GM12878 (cell line): ENCODE results near the gene CLIP1.

Source experiments
- EP300 ChIP-seq, 2 experiments: fragments of 150-350 bp in 1 of 2; IDR thresholded peaks; 2 replicates each; pipeline ENCODE4 v1.6.1; 2011 to 2012; ENCODE audit warnings: low read depth in 2 of 2, low read length in 2 of 2, borderline replicate concordance in 1 of 2, improper control_type of control experiment in 1 of 2, inconsistent platforms in 1 of 2; ENCODE audit not compliant: control insufficient read depth in 1 of 2
- FOS ChIP-seq: IDR thresholded peaks from 3 replicates; pipeline ENCODE4 v1.6.1; 2011; ENCODE audit warnings: borderline replicate concordance; ENCODE audit not compliant: insufficient read length; ENCODE audit errors: extremely low read depth
- HDAC6 ChIP-seq: fragments of 200-600 bp; sonication (generic); IDR thresholded peaks from one replicate; pipeline ENCODE4 v1.8.0; 2017; ENCODE audit warnings: antibody characterized with exemption; ENCODE audit not compliant: unreplicated experiment
- MEF2A ChIP-seq: IDR thresholded peaks from 2 replicates; pipeline ENCODE4 v1.6.1; 2011; ENCODE audit warnings: low read depth, mild to moderate bottlenecking, low read length, moderate library complexity; ENCODE audit not compliant: insufficient read depth
- NFIC ChIP-seq: IDR thresholded peaks from 2 replicates; pipeline ENCODE4 v1.6.1; 2012; ENCODE audit warnings: low read depth, mild to moderate bottlenecking, inconsistent platforms, low read length, moderate library complexity
- NFYA ChIP-seq: IDR thresholded peaks from 2 replicates; pipeline ENCODE4 v1.6.1; 2011; ENCODE audit warnings: low read depth, mild to moderate bottlenecking, low read length, improper control_type of control experiment, borderline replicate concordance
- POLR2A ChIP-seq: IDR thresholded peaks from 2 replicates; pipeline ENCODE4 v1.6.1; 2011; ENCODE audit warnings: low read depth, mild to moderate bottlenecking, low read length
- YBX1 ChIP-seq: fragments of 450-650 bp; IDR thresholded peaks from 2 replicates; pipeline ENCODE4 v1.6.1; 2016; ENCODE audit warnings: antibody characterized with exemption
- TF ChIP-seq, protein P1 (sequence below): IDR thresholded peaks from 2 replicates; pipeline ENCODE4 v1.6.1; 2011; ENCODE audit warnings: mild to moderate bottlenecking, low read depth, low read length, moderate library complexity; ENCODE audit not compliant: insufficient replicate concordance
- TF ChIP-seq, protein P2 (sequence below), 3 experiments: IDR thresholded peaks in 2 of 3; conservative IDR thresholded peaks in 1 of 3; 2 replicates each; pipeline ENCODE4 v1.5.1; 2011; ENCODE audit warnings: low read depth in 3 of 3, low read length in 3 of 3, mild to moderate bottlenecking in 3 of 3, control low read depth in 2 of 3, moderate library complexity in 2 of 3, inconsistent platforms in 1 of 3, mixed read lengths in 1 of 3; ENCODE audit not compliant: control insufficient read depth in 2 of 3, insufficient read depth in 1 of 3; ENCODE audit errors: extremely low read depth in 1 of 3
- TF ChIP-seq, protein P3 (sequence below): IDR thresholded peaks from 2 replicates; pipeline ENCODE4 v1.6.1; 2012; ENCODE audit warnings: low read depth, low read length, improper control_type of control experiment
- TF ChIP-seq, protein P4 (sequence below): IDR thresholded peaks from 2 replicates; pipeline ENCODE4 v1.6.1; 2012; ENCODE audit warnings: low read depth, low read length, improper control_type of control experiment
- TF ChIP-seq, protein P5 (sequence below): fragments of 450-650 bp; formaldehyde crosslinking; IDR thresholded peaks from 2 replicates; pipeline ENCODE4 v1.5.0; 2022; ENCODE audit warnings: mild to moderate bottlenecking, missing genetic modification characterization

DNA sequence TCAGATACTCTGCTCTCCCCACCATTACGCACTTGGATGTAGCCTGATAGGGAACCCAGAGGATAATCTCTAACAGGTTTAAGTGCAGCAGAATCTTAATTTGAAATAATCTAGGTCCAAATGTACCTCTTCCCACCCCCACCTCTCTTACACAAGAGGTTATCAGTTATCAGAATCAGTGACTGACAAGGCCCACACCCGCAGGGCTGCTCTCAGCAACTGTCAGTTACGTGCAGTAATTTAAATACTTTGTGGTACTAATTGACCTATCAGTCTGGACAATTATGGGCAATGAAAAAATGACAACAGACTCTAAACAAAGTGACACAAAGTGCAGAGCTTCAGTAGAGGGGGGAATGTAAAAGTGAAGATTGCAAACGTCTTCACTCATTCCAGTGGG is 74.0 kb downstream of the CLIP1 start:
- TF ChIP-seq, protein P1, sequence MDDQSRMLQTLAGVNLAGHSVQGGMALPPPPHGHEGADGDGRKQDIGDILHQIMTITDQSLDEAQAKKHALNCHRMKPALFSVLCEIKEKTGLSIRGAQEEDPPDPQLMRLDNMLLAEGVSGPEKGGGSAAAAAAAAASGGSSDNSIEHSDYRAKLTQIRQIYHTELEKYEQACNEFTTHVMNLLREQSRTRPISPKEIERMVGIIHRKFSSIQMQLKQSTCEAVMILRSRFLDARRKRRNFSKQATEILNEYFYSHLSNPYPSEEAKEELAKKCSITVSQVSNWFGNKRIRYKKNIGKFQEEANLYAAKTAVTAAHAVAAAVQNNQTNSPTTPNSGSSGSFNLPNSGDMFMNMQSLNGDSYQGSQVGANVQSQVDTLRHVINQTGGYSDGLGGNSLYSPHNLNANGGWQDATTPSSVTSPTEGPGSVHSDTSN = no peak
- TF ChIP-seq, protein P2, sequence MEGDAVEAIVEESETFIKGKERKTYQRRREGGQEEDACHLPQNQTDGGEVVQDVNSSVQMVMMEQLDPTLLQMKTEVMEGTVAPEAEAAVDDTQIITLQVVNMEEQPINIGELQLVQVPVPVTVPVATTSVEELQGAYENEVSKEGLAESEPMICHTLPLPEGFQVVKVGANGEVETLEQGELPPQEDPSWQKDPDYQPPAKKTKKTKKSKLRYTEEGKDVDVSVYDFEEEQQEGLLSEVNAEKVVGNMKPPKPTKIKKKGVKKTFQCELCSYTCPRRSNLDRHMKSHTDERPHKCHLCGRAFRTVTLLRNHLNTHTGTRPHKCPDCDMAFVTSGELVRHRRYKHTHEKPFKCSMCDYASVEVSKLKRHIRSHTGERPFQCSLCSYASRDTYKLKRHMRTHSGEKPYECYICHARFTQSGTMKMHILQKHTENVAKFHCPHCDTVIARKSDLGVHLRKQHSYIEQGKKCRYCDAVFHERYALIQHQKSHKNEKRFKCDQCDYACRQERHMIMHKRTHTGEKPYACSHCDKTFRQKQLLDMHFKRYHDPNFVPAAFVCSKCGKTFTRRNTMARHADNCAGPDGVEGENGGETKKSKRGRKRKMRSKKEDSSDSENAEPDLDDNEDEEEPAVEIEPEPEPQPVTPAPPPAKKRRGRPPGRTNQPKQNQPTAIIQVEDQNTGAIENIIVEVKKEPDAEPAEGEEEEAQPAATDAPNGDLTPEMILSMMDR (IDR thresholded peaks at IDR 0.05 in 2 of 3, conservative IDR thresholded peaks at IDR 0.05 in 1 of 3; ENCODE audit: control insufficient read depth in 2 of 3, extremely low read depth in 1 of 3, insufficient read depth in 1 of 3, low read depth in 3 of 3, low read length in 3 of 3) = no peak
- TF ChIP-seq HDAC6 = no peak
- TF ChIP-seq, protein P3, sequence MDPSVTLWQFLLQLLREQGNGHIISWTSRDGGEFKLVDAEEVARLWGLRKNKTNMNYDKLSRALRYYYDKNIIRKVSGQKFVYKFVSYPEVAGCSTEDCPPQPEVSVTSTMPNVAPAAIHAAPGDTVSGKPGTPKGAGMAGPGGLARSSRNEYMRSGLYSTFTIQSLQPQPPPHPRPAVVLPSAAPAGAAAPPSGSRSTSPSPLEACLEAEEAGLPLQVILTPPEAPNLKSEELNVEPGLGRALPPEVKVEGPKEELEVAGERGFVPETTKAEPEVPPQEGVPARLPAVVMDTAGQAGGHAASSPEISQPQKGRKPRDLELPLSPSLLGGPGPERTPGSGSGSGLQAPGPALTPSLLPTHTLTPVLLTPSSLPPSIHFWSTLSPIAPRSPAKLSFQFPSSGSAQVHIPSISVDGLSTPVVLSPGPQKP = no peak
- TF ChIP-seq, protein P4, sequence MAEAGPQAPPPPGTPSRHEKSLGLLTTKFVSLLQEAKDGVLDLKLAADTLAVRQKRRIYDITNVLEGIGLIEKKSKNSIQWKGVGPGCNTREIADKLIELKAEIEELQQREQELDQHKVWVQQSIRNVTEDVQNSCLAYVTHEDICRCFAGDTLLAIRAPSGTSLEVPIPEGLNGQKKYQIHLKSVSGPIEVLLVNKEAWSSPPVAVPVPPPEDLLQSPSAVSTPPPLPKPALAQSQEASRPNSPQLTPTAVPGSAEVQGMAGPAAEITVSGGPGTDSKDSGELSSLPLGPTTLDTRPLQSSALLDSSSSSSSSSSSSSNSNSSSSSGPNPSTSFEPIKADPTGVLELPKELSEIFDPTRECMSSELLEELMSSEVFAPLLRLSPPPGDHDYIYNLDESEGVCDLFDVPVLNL = no peak
- no peak for TF ChIP-seq POLR2A
- TF ChIP-seq FOS = no peak
- no peak for TF ChIP-seq YBX1
- no peak for TF ChIP-seq NFIC
- no peak for TF ChIP-seq MEF2A
- no peak for TF ChIP-seq NFYA
- TF ChIP-seq, protein P5, sequence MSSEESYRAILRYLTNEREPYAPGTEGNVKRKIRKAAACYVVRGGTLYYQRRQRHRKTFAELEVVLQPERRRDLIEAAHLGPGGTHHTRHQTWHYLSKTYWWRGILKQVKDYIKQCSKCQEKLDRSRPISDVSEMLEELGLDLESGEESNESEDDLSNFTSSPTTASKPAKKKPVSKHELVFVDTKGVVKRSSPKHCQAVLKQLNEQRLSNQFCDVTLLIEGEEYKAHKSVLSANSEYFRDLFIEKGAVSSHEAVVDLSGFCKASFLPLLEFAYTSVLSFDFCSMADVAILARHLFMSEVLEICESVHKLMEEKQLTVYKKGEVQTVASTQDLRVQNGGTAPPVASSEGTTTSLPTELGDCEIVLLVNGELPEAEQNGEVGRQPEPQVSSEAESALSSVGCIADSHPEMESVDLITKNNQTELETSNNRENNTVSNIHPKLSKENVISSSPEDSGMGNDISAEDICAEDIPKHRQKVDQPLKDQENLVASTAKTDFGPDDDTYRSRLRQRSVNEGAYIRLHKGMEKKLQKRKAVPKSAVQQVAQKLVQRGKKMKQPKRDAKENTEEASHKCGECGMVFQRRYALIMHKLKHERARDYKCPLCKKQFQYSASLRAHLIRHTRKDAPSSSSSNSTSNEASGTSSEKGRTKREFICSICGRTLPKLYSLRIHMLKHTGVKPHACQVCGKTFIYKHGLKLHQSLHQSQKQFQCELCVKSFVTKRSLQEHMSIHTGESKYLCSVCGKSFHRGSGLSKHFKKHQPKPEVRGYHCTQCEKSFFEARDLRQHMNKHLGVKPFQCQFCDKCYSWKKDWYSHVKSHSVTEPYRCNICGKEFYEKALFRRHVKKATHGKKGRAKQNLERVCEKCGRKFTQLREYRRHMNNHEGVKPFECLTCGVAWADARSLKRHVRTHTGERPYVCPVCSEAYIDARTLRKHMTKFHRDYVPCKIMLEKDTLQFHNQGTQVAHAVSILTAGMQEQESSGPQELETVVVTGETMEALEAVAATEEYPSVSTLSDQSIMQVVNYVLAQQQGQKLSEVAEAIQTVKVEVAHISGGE (CRISPR knock-in tag) = no peak
- no peak for TF ChIP-seq EP300 (IDR thresholded peaks at IDR 0.05; ENCODE audit: borderline replicate concordance in 1 of 2, control insufficient read depth in 1 of 2, low read depth in 2 of 2, low read length in 2 of 2)
